HepG2 (cell line): Measurements from ENCODE around the gene ERV3-1. TPM values are rescaled to one million over a fixed set of nuclear protein-coding genes. Genes with fewer than 3 reads are reported as not detected.

Source experiments
- HDAC6 ChIP-seq: fragments of 200-600 bp; sonication (generic); IDR thresholded peaks from 2 replicates; pipeline ENCODE4 v1.7.0; 2017; ENCODE audit warnings: mild to moderate bottlenecking, antibody characterized with exemption, low read length, low read depth
- RFX5 ChIP-seq: IDR thresholded peaks from 2 replicates; pipeline ENCODE4 v1.6.1; 2011; ENCODE audit warnings: low read depth, low read length, improper control_type of control experiment
- SNRNP70 ChIP-seq: fragments of 200-400 bp; formaldehyde crosslinking; IDR thresholded peaks from 2 replicates; pipeline ENCODE4 v1.6.1; 2017; ENCODE audit warnings: mild to moderate bottlenecking, low read depth, low read length, moderate library complexity
- ZFP90 ChIP-seq: sonication (generic); formaldehyde crosslinking; IDR thresholded peaks from 2 replicates; pipeline ENCODE4 v1.8.0; 2022; ENCODE audit warnings: missing genetic modification reagents, mild to moderate bottlenecking, inconsistent platforms, borderline replicate concordance
- ZFY ChIP-seq: sonication (generic); formaldehyde crosslinking; IDR thresholded peaks from 2 replicates; pipeline ENCODE4 v1.4.0; 2020; ENCODE audit warnings: missing genetic modification reagents
- polyA plus RNA-seq, 8 experiments: library from polyadenylated mRNA; depleted of rRNA in 3 of 8; stranded (reverse) in 7 of 8; unstranded in 1 of 8; fragments of >200 nt; fragmentation: Illumina TruSeq in 4 of 8; extraction: Trizol in 4 of 8; gene quantifications; 2 replicates each; pipeline versions ENCODE4 v1.2.1 to v1.2.3, GENCODE V29; 2011 to 2016; ENCODE audit warnings: low read depth in 4 of 8, missing spikeins in 1 of 8, mixed read lengths in 1 of 8; ENCODE audit not compliant: insufficient read depth in 1 of 8
- total RNA-seq, 5 experiments: library from RNA; depleted of rRNA; stranded (reverse); fragments of >200 nt; fragmentation: Illumina TruSeq; extraction: Trizol; gene quantifications; 2 replicates each; pipeline ENCODE4 v1.2.3, GENCODE V29; 2016; ENCODE audit warnings: low read depth in 1 of 5
- TF ChIP-seq, protein P1 (sequence below): sonication (generic); formaldehyde crosslinking; IDR thresholded peaks from 2 replicates; pipeline ENCODE4 v1.5.1; 2020; ENCODE audit warnings: missing genetic modification reagents, mild to moderate bottlenecking, borderline replicate concordance
- TF ChIP-seq, protein P2 (sequence below): sonication (generic); formaldehyde crosslinking; IDR thresholded peaks from 2 replicates; pipeline ENCODE4 v1.5.1; 2020; ENCODE audit warnings: mild to moderate bottlenecking, missing genetic modification reagents, borderline replicate concordance
- TF ChIP-seq, protein P3 (sequence below): sonication (generic); formaldehyde crosslinking; IDR thresholded peaks from 2 replicates; pipeline ENCODE4 v1.4.0; 2020; ENCODE audit warnings: mild to moderate bottlenecking, missing genetic modification reagents
- TF ChIP-seq, protein P4 (sequence below): sonication (generic); formaldehyde crosslinking; IDR thresholded peaks from 2 replicates; pipeline ENCODE4 v1.4.0; 2020; ENCODE audit warnings: missing genetic modification reagents
- TF ChIP-seq, protein P5 (sequence below): sonication (generic); formaldehyde crosslinking; IDR thresholded peaks from 2 replicates; pipeline ENCODE4 v1.5.1; 2020; ENCODE audit warnings: mild to moderate bottlenecking, missing genetic modification reagents, moderate library complexity

The ERV3-1 gene
- total and polyA plus RNA-seq, 2 of the 13 experiments (the other 11 are each of a cell fraction or from before 2014, with no cell fraction given) = 20.4 to 86.3 TPM

DNA sequence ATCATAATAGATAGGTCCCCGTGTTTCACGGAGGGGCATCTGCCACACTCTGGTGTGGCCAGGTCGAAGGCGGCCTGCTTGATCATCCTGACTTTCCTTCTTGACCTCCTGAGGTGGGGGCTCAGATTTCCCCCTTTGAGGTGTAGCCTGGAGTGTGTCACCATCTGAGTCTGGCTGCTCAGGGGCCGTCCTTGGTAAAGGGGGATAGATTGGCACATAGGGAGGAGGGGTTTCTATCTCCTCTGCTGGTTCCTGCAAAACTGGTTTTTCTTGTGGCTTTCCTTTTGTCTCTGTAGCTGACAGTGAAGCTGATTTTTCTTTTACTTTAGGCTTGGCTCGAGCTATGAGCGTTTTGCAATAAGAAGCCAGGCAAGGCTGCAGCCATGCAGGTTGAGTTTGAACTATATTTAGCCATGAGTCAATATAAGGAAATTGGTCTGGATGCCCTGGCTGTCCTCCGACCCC, 8.5 kb downstream of the ERV3-1 start (continued):
- no peak for TF ChIP-seq RFX5
- TF ChIP-seq, protein P1, sequence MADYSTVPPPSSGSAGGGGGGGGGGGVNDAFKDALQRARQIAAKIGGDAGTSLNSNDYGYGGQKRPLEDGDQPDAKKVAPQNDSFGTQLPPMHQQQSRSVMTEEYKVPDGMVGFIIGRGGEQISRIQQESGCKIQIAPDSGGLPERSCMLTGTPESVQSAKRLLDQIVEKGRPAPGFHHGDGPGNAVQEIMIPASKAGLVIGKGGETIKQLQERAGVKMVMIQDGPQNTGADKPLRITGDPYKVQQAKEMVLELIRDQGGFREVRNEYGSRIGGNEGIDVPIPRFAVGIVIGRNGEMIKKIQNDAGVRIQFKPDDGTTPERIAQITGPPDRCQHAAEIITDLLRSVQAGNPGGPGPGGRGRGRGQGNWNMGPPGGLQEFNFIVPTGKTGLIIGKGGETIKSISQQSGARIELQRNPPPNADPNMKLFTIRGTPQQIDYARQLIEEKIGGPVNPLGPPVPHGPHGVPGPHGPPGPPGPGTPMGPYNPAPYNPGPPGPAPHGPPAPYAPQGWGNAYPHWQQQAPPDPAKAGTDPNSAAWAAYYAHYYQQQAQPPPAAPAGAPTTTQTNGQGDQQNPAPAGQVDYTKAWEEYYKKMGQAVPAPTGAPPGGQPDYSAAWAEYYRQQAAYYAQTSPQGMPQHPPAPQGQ (CRISPR knock-in tag) = 0 out of 2 replicates have a peak, but pooled peaks have one; percentile 29
- TF ChIP-seq SNRNP70 = no peak
- TF ChIP-seq ZFP90 = 0 out of 2 replicates have a peak, but pooled peaks have one; percentile 16
- TF ChIP-seq, protein P2, sequence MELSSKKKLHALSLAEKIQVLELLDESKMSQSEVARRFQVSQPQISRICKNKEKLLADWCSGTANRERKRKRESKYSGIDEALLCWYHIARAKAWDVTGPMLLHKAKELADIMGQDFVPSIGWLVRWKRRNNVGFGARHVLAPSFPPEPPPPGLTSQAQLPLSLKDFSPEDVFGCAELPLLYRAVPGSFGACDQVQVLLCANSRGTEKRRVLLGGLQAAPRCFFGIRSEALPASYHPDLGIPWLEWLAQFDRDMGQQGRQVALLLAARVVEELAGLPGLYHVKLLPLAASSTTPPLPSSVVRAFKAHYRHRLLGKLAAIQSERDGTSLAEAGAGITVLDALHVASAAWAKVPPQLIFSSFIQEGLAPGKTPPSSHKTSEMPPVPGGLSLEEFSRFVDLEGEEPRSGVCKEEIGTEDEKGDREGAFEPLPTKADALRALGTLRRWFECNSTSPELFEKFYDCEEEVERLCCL (CRISPR knock-in tag) = no peak
- TF ChIP-seq, protein P3, sequence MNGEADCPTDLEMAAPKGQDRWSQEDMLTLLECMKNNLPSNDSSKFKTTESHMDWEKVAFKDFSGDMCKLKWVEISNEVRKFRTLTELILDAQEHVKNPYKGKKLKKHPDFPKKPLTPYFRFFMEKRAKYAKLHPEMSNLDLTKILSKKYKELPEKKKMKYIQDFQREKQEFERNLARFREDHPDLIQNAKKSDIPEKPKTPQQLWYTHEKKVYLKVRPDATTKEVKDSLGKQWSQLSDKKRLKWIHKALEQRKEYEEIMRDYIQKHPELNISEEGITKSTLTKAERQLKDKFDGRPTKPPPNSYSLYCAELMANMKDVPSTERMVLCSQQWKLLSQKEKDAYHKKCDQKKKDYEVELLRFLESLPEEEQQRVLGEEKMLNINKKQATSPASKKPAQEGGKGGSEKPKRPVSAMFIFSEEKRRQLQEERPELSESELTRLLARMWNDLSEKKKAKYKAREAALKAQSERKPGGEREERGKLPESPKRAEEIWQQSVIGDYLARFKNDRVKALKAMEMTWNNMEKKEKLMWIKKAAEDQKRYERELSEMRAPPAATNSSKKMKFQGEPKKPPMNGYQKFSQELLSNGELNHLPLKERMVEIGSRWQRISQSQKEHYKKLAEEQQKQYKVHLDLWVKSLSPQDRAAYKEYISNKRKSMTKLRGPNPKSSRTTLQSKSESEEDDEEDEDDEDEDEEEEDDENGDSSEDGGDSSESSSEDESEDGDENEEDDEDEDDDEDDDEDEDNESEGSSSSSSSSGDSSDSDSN = no peak
- 0 out of 2 replicates have a peak, but pooled peaks have one; percentile 17 for TF ChIP-seq ZFY (CRISPR knock-in tag)
- TF ChIP-seq, protein P4, sequence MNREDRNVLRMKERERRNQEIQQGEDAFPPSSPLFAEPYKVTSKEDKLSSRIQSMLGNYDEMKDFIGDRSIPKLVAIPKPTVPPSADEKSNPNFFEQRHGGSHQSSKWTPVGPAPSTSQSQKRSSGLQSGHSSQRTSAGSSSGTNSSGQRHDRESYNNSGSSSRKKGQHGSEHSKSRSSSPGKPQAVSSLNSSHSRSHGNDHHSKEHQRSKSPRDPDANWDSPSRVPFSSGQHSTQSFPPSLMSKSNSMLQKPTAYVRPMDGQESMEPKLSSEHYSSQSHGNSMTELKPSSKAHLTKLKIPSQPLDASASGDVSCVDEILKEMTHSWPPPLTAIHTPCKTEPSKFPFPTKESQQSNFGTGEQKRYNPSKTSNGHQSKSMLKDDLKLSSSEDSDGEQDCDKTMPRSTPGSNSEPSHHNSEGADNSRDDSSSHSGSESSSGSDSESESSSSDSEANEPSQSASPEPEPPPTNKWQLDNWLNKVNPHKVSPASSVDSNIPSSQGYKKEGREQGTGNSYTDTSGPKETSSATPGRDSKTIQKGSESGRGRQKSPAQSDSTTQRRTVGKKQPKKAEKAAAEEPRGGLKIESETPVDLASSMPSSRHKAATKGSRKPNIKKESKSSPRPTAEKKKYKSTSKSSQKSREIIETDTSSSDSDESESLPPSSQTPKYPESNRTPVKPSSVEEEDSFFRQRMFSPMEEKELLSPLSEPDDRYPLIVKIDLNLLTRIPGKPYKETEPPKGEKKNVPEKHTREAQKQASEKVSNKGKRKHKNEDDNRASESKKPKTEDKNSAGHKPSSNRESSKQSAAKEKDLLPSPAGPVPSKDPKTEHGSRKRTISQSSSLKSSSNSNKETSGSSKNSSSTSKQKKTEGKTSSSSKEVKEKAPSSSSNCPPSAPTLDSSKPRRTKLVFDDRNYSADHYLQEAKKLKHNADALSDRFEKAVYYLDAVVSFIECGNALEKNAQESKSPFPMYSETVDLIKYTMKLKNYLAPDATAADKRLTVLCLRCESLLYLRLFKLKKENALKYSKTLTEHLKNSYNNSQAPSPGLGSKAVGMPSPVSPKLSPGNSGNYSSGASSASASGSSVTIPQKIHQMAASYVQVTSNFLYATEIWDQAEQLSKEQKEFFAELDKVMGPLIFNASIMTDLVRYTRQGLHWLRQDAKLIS = no peak
- TF ChIP-seq HDAC6 = no peak
- TF ChIP-seq, protein P5, sequence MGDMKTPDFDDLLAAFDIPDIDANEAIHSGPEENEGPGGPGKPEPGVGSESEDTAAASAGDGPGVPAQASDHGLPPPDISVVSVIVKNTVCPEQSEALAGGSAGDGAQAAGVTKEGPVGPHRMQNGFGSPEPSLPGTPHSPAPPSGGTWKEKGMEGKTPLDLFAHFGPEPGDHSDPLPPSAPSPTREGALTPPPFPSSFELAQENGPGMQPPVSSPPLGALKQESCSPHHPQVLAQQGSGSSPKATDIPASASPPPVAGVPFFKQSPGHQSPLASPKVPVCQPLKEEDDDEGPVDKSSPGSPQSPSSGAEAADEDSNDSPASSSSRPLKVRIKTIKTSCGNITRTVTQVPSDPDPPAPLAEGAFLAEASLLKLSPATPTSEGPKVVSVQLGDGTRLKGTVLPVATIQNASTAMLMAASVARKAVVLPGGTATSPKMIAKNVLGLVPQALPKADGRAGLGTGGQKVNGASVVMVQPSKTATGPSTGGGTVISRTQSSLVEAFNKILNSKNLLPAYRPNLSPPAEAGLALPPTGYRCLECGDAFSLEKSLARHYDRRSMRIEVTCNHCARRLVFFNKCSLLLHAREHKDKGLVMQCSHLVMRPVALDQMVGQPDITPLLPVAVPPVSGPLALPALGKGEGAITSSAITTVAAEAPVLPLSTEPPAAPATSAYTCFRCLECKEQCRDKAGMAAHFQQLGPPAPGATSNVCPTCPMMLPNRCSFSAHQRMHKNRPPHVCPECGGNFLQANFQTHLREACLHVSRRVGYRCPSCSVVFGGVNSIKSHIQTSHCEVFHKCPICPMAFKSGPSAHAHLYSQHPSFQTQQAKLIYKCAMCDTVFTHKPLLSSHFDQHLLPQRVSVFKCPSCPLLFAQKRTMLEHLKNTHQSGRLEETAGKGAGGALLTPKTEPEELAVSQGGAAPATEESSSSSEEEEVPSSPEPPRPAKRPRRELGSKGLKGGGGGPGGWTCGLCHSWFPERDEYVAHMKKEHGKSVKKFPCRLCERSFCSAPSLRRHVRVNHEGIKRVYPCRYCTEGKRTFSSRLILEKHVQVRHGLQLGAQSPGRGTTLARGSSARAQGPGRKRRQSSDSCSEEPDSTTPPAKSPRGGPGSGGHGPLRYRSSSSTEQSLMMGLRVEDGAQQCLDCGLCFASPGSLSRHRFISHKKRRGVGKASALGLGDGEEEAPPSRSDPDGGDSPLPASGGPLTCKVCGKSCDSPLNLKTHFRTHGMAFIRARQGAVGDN (CRISPR knock-in tag) = peak; percentile 54
